NAMALWA (cell line): Measurements from ENCODE around the gene THBS1.

Experiments
- DNase-seq: peaks from one replicate; pipeline ENCODE4 v3.0.0-alpha.2; 2015; ENCODE audit warnings: low spot score

Gene THBS1

DNA sequence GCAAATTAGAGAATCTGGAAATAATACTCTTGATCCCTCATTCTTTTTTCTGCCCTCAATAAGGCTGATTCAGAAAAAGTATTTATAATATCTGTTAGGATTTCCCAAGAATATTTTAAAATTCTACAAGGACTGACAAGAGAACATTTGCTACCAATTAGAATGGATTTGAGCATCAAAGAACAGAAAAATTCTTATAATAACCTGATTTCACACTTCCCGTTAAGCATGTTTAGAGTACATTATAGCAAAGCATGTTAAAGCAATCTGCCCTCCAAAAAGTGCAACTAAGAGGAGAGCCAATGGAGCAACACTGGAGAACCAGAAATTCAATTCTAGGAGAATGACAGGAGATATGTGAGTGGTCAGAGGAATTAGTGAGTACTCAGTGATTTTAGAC, 57.2 kb downstream of the THBS1 start:
- DNase-seq: no peak

DNA sequence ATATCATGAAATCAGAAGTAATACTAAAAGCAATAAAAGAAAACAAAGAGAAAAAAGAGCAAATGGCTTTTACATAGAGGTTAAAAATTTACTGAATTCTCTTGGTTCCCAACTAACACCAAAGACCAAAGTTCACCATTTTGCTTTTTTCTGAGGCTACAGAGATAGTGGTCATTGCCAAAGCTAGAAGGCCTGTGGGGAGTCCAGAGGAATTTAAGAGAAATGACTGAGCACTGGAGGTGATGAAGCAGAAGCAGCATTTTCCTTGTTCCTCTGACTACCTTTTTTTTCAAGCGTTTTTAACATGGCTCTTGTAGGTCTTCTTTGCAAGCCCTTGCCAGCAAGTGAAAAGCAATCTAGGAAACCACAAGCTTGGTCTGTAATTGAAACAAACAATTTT, 58.2 kb downstream of the THBS1 start:
- no peak for DNase-seq

DNA sequence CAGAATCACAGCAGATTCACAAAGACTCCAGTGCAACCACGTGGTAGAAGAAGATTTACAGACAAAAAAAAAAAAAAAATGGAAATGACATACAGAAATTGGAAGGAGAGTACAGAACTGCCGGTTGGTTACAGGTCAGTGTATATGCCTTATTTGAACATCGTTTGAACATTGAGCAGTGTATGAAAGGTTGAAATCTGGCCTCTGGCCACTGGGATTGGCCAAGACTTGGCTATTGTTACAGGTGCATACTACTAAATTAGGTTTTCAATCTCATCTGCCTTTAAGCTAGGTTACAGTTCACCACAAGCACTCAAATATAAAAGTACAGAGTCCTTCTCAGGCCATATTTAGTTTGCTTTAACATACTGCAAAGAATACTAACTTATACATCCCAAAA, 59.8 kb downstream of the THBS1 start:
- no peak for DNase-seq

DNA sequence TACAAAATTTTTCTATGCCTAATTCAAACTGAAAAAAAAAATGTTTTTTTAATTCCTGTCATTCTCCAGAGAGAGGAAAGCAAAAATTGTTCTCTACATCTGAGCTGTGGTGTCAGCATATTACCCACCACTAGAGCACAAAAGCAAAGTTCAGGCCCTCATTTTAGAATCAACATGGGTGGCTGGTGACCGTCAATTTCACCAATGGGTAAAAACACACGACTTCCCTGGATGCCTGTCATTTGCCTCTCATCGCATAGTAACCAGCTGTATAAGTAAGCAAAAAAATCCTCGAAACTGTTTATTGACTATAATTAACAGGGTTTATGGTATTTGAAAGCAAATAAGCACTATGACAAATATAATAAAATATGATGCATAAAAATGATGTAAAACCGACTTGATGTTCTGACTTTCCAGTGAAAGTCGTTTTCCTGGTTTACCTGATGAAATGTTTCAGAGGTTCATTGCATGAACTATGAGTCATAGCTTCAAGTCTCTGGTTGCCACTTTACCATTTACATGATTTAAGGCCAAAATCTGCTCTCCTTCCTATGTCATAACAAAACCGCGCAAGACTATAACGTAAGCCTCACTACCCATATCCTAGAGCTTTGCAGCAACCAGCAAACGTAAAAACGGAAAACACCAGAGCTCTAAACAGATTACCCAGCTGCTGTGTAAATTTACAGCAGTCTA, 60.5 kb downstream of the THBS1 start:
- DNase-seq: no peak

DNA sequence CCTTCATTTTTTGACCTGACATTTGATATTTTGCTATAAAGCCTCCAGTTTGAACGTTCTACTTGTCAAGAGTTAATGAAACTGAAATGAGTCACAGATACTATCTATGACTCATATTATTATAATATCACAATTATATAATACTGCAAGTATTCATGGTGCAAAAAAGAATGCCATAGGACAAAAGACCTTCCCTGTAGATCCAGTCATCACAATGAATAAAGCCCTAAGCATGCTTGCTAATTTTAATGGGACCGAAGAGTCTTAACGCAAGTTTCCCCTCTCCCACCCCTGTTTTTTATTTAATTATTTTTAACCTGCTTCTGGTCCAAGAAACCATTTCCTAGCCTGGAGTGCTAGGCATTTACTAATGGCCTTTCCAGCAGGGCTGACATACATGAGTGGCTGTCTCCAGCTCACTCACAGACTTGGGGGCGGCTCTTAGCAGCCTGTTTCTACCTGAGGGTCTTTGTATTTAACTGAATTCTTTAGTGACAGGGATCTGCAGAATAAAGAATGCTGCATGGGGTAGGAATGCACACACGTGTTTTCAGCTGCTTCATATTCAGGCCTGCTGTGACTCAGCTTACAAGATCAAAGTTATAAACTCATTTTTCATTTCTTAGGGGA, 61.2 kb downstream of the THBS1 start:
- no peak for DNase-seq

DNA sequence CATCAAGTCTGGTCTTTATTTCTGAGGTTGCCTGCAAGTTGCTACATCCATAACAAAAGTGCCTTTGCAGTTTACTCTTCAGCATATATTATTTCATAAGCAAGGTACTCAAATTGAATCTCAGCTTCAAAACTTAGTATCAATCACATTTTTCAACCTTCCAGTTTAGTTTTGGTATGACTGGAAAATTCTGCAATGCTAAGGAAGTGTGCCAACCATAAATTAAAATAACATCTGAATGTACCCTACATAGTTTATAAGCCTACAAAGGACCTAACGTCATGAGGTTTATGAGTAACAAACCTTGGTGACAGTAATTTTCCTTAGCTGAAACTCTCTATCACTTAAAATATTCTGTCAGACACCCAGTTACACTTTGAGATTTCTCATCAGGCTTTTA, 62.8 kb downstream of the THBS1 start:
- DNase-seq: no peak

DNA sequence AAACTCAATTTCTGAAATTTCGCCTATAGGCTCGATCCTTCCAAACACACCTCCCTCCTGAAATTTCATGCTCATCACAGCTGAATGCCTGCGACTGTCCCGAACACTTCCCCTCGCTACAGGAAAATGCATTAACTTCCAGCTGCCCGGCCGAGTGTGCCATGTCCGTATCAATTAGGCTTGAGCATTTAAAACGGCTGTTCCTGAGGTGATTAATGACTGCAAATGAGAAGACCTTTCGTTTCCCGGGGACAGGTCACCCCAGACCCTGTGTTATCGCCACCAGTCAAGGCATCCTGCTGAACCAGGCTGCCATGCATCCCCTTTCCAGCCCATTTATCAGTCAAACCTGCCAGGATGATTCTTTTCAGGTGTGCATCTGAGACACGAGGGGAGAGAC, 63.3 kb downstream of the THBS1 start:
- DNase-seq: no peak

DNA sequence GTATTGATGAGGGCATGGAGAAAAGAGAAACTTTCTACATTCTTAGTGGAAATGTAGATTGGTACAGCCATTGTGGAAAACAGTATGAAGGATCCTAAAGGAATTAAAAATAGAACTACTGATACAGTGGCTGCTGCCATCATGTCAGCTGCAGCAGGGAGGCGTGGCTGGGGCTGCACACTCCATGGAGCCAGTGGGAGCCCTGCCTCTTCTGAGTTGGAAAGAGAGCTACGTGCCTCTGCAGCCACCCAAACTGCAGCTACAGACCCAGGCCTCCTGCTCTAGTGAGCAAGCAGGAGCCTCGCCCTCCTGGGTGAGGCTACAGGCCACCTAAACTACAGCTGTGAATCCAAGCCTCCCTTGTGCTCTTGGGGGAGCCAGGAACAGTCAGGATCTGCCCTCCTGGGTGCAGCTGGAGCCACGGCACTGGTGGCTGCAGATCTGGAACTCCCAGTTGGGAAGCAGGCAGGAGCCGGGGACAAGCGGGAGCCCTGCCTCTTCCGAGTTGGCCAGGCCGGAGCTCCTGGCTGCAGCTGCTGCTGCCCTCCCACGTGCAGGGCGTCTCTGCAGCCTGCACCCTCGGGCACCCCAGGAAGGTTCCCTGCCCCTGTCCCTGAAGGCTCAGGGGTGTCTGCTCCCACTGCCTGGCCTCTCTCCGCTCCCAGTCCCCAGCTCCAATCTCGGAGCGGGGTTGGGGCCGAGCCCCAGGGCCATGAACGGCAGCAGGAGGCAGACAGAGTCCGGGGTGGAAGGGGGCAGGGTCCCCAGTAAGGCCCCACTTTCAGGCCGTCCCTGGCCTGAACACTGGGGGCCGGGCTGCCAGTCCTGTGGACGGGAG, 64.5 kb downstream of the THBS1 start:
- DNase-seq: no peak

DNA sequence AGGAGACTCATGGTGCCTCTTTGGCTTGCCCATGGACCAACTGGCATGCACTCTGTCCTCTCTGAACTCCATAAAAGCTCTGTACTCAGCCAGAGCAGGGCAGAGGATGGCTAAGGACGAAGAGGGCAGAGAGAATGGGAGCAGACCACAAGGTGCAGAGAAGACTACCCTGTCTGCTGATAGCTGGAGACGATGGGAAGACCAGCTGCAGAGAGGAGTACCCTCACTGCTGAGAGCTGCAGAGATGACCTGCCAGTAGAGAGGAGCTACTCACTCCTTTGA, 65.0 kb downstream of the THBS1 start:
- no peak for DNase-seq

DNA sequence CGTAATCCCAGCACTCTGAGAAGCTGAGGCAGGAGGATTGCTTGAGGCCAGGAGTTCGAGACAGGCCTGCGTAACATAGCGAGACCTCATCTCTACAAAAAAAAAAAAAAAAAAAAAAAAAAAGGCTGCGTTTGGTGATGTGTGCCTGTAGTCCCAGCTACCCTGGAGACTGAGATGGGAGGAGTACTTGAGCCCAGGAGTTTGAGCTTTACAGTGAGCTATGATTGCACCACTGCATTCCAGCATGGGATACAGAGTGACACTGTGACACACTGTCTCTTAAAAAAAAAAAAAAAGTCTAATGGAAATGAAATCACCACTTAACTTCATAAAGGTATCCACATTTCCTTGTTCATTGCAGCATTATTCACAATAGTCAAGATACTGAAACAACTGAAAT, 65.5 kb downstream of the THBS1 start:
- no peak for DNase-seq
